ENCODE measurements around the gene POU6F2. TPM values are rescaled to one million over a fixed set of nuclear protein-coding genes. Genes with fewer than 3 reads are reported as not detected.

Gene POU6F2
- total and polyA plus RNA-seq, 2 donors (not counting 1 experiment from before 2014, with no cell fraction given): 0.47 TPM; not detected in 1

DNA sequence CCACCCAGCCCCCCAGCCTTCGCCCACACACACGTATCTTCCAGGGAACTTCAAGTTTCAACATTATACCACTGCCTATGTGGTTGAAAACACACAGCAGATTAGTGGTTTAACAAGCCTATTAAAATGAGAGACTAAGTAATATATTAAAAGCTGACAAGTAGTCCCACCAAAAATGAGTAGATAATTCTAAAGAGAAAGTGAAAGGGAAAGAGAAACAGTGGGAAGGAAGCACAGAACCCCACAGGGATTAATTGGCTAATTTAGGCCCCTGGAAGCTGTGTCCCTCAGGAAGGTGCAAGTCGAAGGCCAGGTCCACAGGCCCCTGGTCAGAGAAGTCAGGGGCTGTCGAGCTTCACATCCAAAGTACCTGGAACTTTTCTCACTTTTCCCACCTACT, 378.0 kb downstream of the POU6F2 start:
- Histone ChIP-seq H3K9me3 (ENCODE audit: control extremely low read depth in 1 of 3, control insufficient read depth in 2 of 3, insufficient read depth in 1 of 3, low read length in 2 of 3) (no peaks in the 10 kb centered on the region), H3K27me3 (replicated peaks in 1 of 4; ENCODE audit: control extremely low read depth in 1 of 4, control insufficient read depth in 3 of 4, insufficient read depth in 4 of 4, low read length in 3 of 4) (no peaks in the 10 kb centered on the region), H3K9ac (ENCODE audit: low read length) (no peak overlapping the region), H3K27ac (ENCODE audit: low read length in 2 of 2) (no peak overlapping the region), H3K79me2 (ENCODE audit: control insufficient read depth, insufficient read depth, low read length) (no peaks in the 10 kb centered on the region), H2AFZ (ENCODE audit: insufficient read depth, low read depth, low read length, poor library complexity, severe bottlenecking) (peak overlapping the region; percentile 65), H3K36me3 (replicated peaks in 1 of 2; ENCODE audit: control extremely low read depth in 1 of 2, control insufficient read depth in 1 of 2, extremely low read depth in 1 of 2, insufficient read depth in 2 of 2, low read length in 1 of 2) (no peaks in the 10 kb centered on the region), H3K4me3 (ENCODE audit: control extremely low read depth in 1 of 5, extremely low read depth in 1 of 5, insufficient read depth in 1 of 5, low read depth in 2 of 5, low read length in 4 of 5) (no peak overlapping the region), H4K20me1 (ENCODE audit: control insufficient read depth, insufficient read depth, low read length, poor library complexity, severe bottlenecking) (no peaks in the 10 kb centered on the region), H3K4me2 (replicated peaks; ENCODE audit: low read depth, low read length, poor library complexity, severe bottlenecking) (peak overlapping the region; percentile 41), H3K4me1 (ENCODE audit: control insufficient read depth in 2 of 2, insufficient read depth in 2 of 2, low read length in 2 of 2) (peaks cover 4 to 6% of the 10 kb centered on the region in 2 donors)
- intact Hi-C loops (cut with micrococcal nuclease): loop anchor here (10.0 kb wide), 1 partner anchor 59 kb away; no protein-coding TSS in a partner anchor
- no peak overlapping the region for H3K4me3 Mint-ChIP-seq
- H3K9me3 Mint-ChIP-seq (ENCODE audit: insufficient read depth): no peaks in the 10 kb centered on the region
- H3K27ac Mint-ChIP-seq: no peak overlapping the region
- CTCF ChIA-PET: no interaction called here
- H3K27me3 Mint-ChIP-seq: peaks cover 4% of the 10 kb centered on the region
- 39% methylated on average over 2 of the region's 4 CpGs for WGBS (ENCODE audit: insufficient coverage)
- TF ChIP-seq, protein P1, sequence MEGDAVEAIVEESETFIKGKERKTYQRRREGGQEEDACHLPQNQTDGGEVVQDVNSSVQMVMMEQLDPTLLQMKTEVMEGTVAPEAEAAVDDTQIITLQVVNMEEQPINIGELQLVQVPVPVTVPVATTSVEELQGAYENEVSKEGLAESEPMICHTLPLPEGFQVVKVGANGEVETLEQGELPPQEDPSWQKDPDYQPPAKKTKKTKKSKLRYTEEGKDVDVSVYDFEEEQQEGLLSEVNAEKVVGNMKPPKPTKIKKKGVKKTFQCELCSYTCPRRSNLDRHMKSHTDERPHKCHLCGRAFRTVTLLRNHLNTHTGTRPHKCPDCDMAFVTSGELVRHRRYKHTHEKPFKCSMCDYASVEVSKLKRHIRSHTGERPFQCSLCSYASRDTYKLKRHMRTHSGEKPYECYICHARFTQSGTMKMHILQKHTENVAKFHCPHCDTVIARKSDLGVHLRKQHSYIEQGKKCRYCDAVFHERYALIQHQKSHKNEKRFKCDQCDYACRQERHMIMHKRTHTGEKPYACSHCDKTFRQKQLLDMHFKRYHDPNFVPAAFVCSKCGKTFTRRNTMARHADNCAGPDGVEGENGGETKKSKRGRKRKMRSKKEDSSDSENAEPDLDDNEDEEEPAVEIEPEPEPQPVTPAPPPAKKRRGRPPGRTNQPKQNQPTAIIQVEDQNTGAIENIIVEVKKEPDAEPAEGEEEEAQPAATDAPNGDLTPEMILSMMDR (IDR thresholded peaks at IDR 0.05): no peak
- TF ChIP-seq EZH2 (IDR thresholded peaks at IDR 0.05; ENCODE audit: borderline replicate concordance, insufficient read depth, low read depth, low read length, poor library complexity, severe bottlenecking): no peak
- DNase-seq (no peak), ATAC-seq (ENCODE audit: low read depth) (no peak)
- H3K4me1 Mint-ChIP-seq: peaks cover 12% of the 10 kb centered on the region
- POLR2A ChIA-PET: no interaction called here

DNA sequence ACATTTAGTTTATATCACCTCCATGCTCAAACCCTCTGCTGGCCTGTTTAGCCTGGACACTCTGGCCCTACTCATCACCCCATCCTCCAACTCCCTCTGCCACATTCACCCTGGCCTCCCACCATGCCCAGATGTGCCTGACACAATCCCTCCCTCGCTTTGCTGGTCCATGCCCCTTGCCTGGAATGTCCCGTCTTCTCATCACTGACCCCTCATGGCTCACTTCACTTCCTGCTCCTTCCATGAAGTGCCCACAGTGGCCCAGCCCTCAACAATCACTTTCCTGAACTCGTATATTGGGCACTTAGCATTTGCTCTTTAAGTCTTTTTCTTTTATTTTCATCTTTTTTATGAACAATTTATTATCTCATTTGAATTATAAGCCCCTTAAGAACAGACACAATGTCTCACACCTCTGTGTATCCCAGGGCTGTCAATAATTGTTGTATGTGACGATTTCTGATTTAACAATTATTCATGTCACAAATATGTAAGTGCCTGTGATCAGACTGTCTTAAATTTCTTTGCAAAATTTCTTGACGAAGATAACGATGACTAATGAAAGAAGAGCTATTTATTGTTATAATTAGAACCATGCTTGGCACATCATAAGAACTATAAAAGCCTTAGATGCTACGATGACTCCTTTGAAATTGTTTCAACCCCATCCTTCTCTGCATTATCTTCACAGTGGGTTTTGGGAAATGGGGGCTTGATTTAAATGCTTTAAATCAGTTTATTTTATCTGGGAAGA, 378.6 kb downstream of the POU6F2 start:
- H3K36me3 ChIP-seq (replicated peaks in 1 of 2; ENCODE audit: control extremely low read depth in 1 of 2, control insufficient read depth in 1 of 2, extremely low read depth in 1 of 2, insufficient read depth in 2 of 2, low read length in 1 of 2): no peaks in the 10 kb centered on the region
- ATAC-seq (ENCODE audit: low read depth) (no peak), DNase-seq (no peak)
- ChIA-PET CTCF (no interaction called here), POLR2A (no interaction called here)
- H3K4me3 Mint-ChIP-seq: no peak overlapping the region
- no peaks in the 10 kb centered on the region for H3K27me3 ChIP-seq (replicated peaks in 1 of 4; ENCODE audit: control extremely low read depth in 1 of 4, control insufficient read depth in 3 of 4, insufficient read depth in 4 of 4, low read length in 3 of 4)
- H4K20me1 ChIP-seq (ENCODE audit: control insufficient read depth, insufficient read depth, low read length, poor library complexity, severe bottlenecking): no peaks in the 10 kb centered on the region
- H3K4me1 ChIP-seq (ENCODE audit: control insufficient read depth in 2 of 2, insufficient read depth in 2 of 2, low read length in 2 of 2): peaks cover 4 to 6% of the 10 kb centered on the region in 2 donors
- H3K9ac ChIP-seq (ENCODE audit: low read length): no peak overlapping the region
- no peak overlapping the region for H3K27ac Mint-ChIP-seq
- no peaks in the 10 kb centered on the region for H3K9me3 ChIP-seq (ENCODE audit: control extremely low read depth in 1 of 3, control insufficient read depth in 2 of 3, insufficient read depth in 1 of 3, low read length in 2 of 3)
- intact Hi-C loops (cut with micrococcal nuclease): loop anchor here (10.0 kb wide), 1 partner anchor 58 kb away; no protein-coding TSS in a partner anchor
- no peaks in the 10 kb centered on the region for H3K79me2 ChIP-seq (ENCODE audit: control insufficient read depth, insufficient read depth, low read length)
- H3K4me3 ChIP-seq (ENCODE audit: control extremely low read depth in 1 of 5, extremely low read depth in 1 of 5, insufficient read depth in 1 of 5, low read depth in 2 of 5, low read length in 4 of 5): no peak overlapping the region
- WGBS (ENCODE audit: insufficient coverage): 94% methylated on average over 3 of the region's 7 CpGs
- H3K27me3 Mint-ChIP-seq: peaks cover 4% of the 10 kb centered on the region
- H3K9me3 Mint-ChIP-seq (ENCODE audit: insufficient read depth): no peaks in the 10 kb centered on the region
- peak overlapping the region; percentile 65 for H2AFZ ChIP-seq (ENCODE audit: insufficient read depth, low read depth, low read length, poor library complexity, severe bottlenecking)
- H3K4me2 ChIP-seq (replicated peaks; ENCODE audit: low read depth, low read length, poor library complexity, severe bottlenecking): no peak overlapping the region
- no peak overlapping the region for H3K27ac ChIP-seq (ENCODE audit: low read length in 2 of 2)
- TF ChIP-seq EZH2 (IDR thresholded peaks at IDR 0.05; ENCODE audit: borderline replicate concordance, insufficient read depth, low read depth, low read length, poor library complexity, severe bottlenecking): no peak
- TF ChIP-seq, protein P1 (IDR thresholded peaks at IDR 0.05): no peak
- peaks cover 12% of the 10 kb centered on the region for H3K4me1 Mint-ChIP-seq
